Measurements from ENCODE around the gene FAM234A. TPM values are rescaled to one million over a fixed set of nuclear protein-coding genes. Genes with fewer than 3 reads are reported as not detected.
"Not testable (repeated sequence)": the region's sequence is repeated elsewhere in the genome, so short reads cannot be mapped to it uniquely, and the experiment has no call there.

FAM234A gene
- total and polyA plus RNA-seq, 2 donors (not counting 3 experiments of a cell fraction or from before 2014, with no cell fraction given): 70.4 to 89.4 TPM

GRCh38 chr16:266258-267164, 31.9 kb downstream of the FAM234A start:
- Histone ChIP-seq H3K9me3 (replicated peaks; ENCODE audit: control insufficient read depth, insufficient read depth, low read length) (no peaks in the 10 kb centered on the region), H3K27ac (ENCODE audit: insufficient read depth, low read depth, low read length) (no peak overlapping the region), H3K79me2 (ENCODE audit: control insufficient read depth, insufficient read depth, low read length) (no peaks in the 10 kb centered on the region), H3K4me3 (replicated peaks in 1 of 3; ENCODE audit: insufficient read depth in 1 of 3, low read depth in 1 of 3, low read length in 3 of 3) (no peak overlapping the region), H4K20me1 (replicated peaks; ENCODE audit: control insufficient read depth, extremely low read depth, insufficient read depth, low read length) (no peaks in the 10 kb centered on the region), H3K9ac (replicated peaks; ENCODE audit: extremely low read depth, insufficient read depth, low read length) (no peak overlapping the region), H3K4me2 (ENCODE audit: insufficient read depth, low read length) (no peak overlapping the region), H2AFZ (ENCODE audit: low read depth, low read length) (no peak overlapping the region), H3K9me1 (replicated peaks; ENCODE audit: control insufficient read depth, extremely low read depth, insufficient read depth, low read length) (no peaks in the 10 kb centered on the region), H3K36me3 (ENCODE audit: control insufficient read depth in 2 of 2, extremely low read depth in 1 of 2, insufficient read depth in 2 of 2, low read length in 2 of 2) (peaks cover 0 to 10% of the 10 kb centered on the region in 2 experiments), H3K4me1 (ENCODE audit: control insufficient read depth, extremely low read depth, insufficient read depth, low read length) (no peaks in the 10 kb centered on the region), H3K27me3 (ENCODE audit: control insufficient read depth in 2 of 2, insufficient read depth in 2 of 2, low read length in 2 of 2) (no peaks in the 10 kb centered on the region)
- BruUV-seq (replicated peaks): no TSS peak
- intact Hi-C loops (cut with micrococcal nuclease) (no loop called here), dilution Hi-C loops (cut with MboI; ENCODE audit: extremely low pct_ligation_motif_present, low sequenced_read_pairs) (no loop called here)
- ChIA-PET CTCF (no interaction called here), POLR2A (no interaction called here)
- DNase-seq (ENCODE audit: low read depth, low spot score) (no peak), FAIRE-seq (no peak)
- TF ChIP-seq POLR2AphosphoS5 (IDR thresholded peaks at IDR 0.05; ENCODE audit: insufficient read depth, low read depth, low read length) (no peak), CTCF (IDR thresholded peaks at IDR 0.05; ENCODE audit: extremely low read depth in 1 of 2, insufficient read depth in 1 of 2, low read depth in 1 of 2, low read length in 2 of 2) (no peak), FOS (IDR thresholded peaks at IDR 0.05; ENCODE audit: borderline replicate concordance, insufficient read depth, low read length) (no peak), JUN (IDR thresholded peaks at IDR 0.05; ENCODE audit: borderline replicate concordance, insufficient read depth, insufficient read length, low read depth) (no peak), POLR2A (IDR thresholded peaks at IDR 0.05; ENCODE audit: low read depth, low read length) (no peak), GATA2 (IDR thresholded peaks at IDR 0.05; ENCODE audit: insufficient read depth, insufficient read length, low read depth, low read length) (no peak), EZH2 (IDR thresholded peaks at IDR 0.05; ENCODE audit: borderline replicate concordance, low read depth, low read length, severe bottlenecking) (no peak), MYC (IDR thresholded peaks at IDR 0.05; ENCODE audit: low read depth, low read length) (no peak)

- POLR2A ChIA-PET; BruUV-seq (replicated peaks); H3K79me2 ChIP-seq (ENCODE audit: control insufficient read depth, insufficient read depth, low read length); H3K27ac ChIP-seq (ENCODE audit: insufficient read depth, low read depth, low read length); dilution Hi-C loops (cut with MboI; ENCODE audit: extremely low pct_ligation_motif_present, low sequenced_read_pairs); H3K4me2 ChIP-seq (ENCODE audit: insufficient read depth, low read length); H4K20me1 ChIP-seq (replicated peaks; ENCODE audit: control insufficient read depth, extremely low read depth, insufficient read depth, low read length); H3K9me3 ChIP-seq (replicated peaks; ENCODE audit: control insufficient read depth, insufficient read depth, low read length); H3K9me1 ChIP-seq (replicated peaks; ENCODE audit: control insufficient read depth, extremely low read depth, insufficient read depth, low read length); CTCF ChIA-PET; H3K9ac ChIP-seq (replicated peaks; ENCODE audit: extremely low read depth, insufficient read depth, low read length); intact Hi-C loops (cut with micrococcal nuclease); DNase-seq (ENCODE audit: low read depth, low spot score); H3K36me3 ChIP-seq (ENCODE audit: control insufficient read depth in 2 of 2, extremely low read depth in 1 of 2, insufficient read depth in 2 of 2, low read length in 2 of 2); FAIRE-seq; H3K27me3 ChIP-seq (ENCODE audit: control insufficient read depth in 2 of 2, insufficient read depth in 2 of 2, low read length in 2 of 2); H3K4me1 ChIP-seq (ENCODE audit: control insufficient read depth, extremely low read depth, insufficient read depth, low read length); H3K4me3 ChIP-seq (replicated peaks in 1 of 3; ENCODE audit: insufficient read depth in 1 of 3, low read depth in 1 of 3, low read length in 3 of 3); H2AFZ ChIP-seq (ENCODE audit: low read depth, low read length): not testable (repeated sequence)
These were observed 32.9 kb downstream of the FAM234A start for GRCh38 chr16:267562-267961.

Measured in endothelial cell of umbilical vein (primary cell).